ENCODE results near the gene PERCC1. TPM values are rescaled to one million over a fixed set of nuclear protein-coding genes. Genes with fewer than 3 reads are reported as not detected.

The PERCC1 gene
- total and polyA plus RNA-seq, 2 donors (not counting 1 experiment from before 2014, with no cell fraction given), result not detected

DNA sequence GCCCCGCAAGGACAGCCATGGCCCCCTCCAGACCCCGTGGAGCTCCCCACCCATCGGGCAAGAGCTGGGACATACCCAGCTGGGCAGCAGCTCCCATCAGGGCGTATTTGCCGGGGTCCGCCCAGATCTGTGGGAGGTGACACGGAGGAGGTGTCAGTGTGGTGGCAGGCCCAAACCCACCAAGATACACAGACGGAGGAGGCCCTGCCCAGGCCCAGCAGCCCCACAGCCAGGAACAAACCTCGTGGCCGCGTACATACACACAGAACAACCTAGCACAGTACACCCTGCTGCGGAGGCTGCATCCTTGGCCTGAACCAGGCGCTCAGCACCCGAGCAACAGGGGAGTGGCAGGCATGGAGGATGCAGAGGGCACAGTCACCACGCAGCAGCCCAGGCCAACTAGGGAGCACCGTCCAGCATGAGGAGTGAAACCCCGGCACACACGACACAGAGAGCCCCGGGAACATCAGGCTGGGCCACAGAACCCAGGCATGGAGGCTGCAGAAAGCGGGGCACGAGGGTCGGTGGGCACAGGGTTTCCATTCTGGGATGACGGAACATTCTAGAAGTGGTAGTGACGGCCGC lies 18.4 kb downstream of the PERCC1 start:
- H4K20me1 ChIP-seq (ENCODE audit: control insufficient read depth, extremely low read depth, insufficient read depth, low read length), result no peaks in the 10 kb centered on the region
- no peak overlapping the region for H3K9ac ChIP-seq (ENCODE audit: insufficient read depth, low read length)
- no peaks in the 10 kb centered on the region for H3K27me3 ChIP-seq (ENCODE audit: control insufficient read depth, insufficient read depth, low read length)
- peaks cover 18% of the 10 kb centered on the region for H3K36me3 ChIP-seq (ENCODE audit: control insufficient read depth, insufficient read depth, low read length)
- no peak for DNase-seq (ENCODE audit: low read depth in 2 of 2)
- H2AFZ ChIP-seq (ENCODE audit: low read length), result no peak overlapping the region
- no peak overlapping the region for H3K4me3 ChIP-seq (replicated peaks in 1 of 4; ENCODE audit: control extremely low read depth in 1 of 4, insufficient read depth in 1 of 4, low read depth in 3 of 4, low read length in 4 of 4)
- H3K4me2 ChIP-seq (ENCODE audit: extremely low read depth, insufficient read depth, low read length), result no peak overlapping the region
- no peak overlapping the region for H3K27ac ChIP-seq (ENCODE audit: insufficient read depth, low read length)
- no peak for TF ChIP-seq EZH2 (IDR thresholded peaks at IDR 0.05; ENCODE audit: low read length, missing control alignments)
- TF ChIP-seq, protein P1, sequence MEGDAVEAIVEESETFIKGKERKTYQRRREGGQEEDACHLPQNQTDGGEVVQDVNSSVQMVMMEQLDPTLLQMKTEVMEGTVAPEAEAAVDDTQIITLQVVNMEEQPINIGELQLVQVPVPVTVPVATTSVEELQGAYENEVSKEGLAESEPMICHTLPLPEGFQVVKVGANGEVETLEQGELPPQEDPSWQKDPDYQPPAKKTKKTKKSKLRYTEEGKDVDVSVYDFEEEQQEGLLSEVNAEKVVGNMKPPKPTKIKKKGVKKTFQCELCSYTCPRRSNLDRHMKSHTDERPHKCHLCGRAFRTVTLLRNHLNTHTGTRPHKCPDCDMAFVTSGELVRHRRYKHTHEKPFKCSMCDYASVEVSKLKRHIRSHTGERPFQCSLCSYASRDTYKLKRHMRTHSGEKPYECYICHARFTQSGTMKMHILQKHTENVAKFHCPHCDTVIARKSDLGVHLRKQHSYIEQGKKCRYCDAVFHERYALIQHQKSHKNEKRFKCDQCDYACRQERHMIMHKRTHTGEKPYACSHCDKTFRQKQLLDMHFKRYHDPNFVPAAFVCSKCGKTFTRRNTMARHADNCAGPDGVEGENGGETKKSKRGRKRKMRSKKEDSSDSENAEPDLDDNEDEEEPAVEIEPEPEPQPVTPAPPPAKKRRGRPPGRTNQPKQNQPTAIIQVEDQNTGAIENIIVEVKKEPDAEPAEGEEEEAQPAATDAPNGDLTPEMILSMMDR (conservative IDR thresholded peaks at IDR 0.05 in 1 of 2, IDR thresholded peaks at IDR 0.05 in 1 of 2; ENCODE audit: low read depth in 1 of 2, low read length in 2 of 2), result no peak
- no peaks in the 10 kb centered on the region for H3K79me2 ChIP-seq (ENCODE audit: control insufficient read depth, insufficient read depth, low read length)
- H3K9me3 ChIP-seq (ENCODE audit: control insufficient read depth, insufficient read depth, low read depth, low read length), result no peaks in the 10 kb centered on the region
- H3K4me1 ChIP-seq (ENCODE audit: control insufficient read depth, extremely low read depth, insufficient read depth, low read length), result no peaks in the 10 kb centered on the region

- Histone ChIP-seq H3K27me3 (ENCODE audit: control insufficient read depth, insufficient read depth, low read length) (no peaks in the 10 kb centered on the region), H2AFZ (ENCODE audit: low read length) (no peak overlapping the region), H3K27ac (ENCODE audit: insufficient read depth, low read length) (no peak overlapping the region), H3K36me3 (ENCODE audit: control insufficient read depth, insufficient read depth, low read length) (peaks cover 20% of the 10 kb centered on the region), H3K4me3 (replicated peaks in 1 of 4; ENCODE audit: control extremely low read depth in 1 of 4, insufficient read depth in 1 of 4, low read depth in 3 of 4, low read length in 4 of 4) (no peak overlapping the region), H3K4me2 (ENCODE audit: extremely low read depth, insufficient read depth, low read length) (no peak overlapping the region), H4K20me1 (ENCODE audit: control insufficient read depth, extremely low read depth, insufficient read depth, low read length) (no peaks in the 10 kb centered on the region), H3K4me1 (ENCODE audit: control insufficient read depth, extremely low read depth, insufficient read depth, low read length) (no peaks in the 10 kb centered on the region), H3K79me2 (ENCODE audit: control insufficient read depth, insufficient read depth, low read length) (no peaks in the 10 kb centered on the region), H3K9me3 (ENCODE audit: control insufficient read depth, insufficient read depth, low read depth, low read length) (no peaks in the 10 kb centered on the region), H3K9ac (ENCODE audit: insufficient read depth, low read length) (no peak overlapping the region)
- DNase-seq (ENCODE audit: low read depth in 2 of 2), result no peak
- TF ChIP-seq EZH2 (IDR thresholded peaks at IDR 0.05; ENCODE audit: low read length, missing control alignments), result no peak
- TF ChIP-seq, protein P1 (conservative IDR thresholded peaks at IDR 0.05 in 1 of 2, IDR thresholded peaks at IDR 0.05 in 1 of 2; ENCODE audit: low read depth in 1 of 2, low read length in 2 of 2), result no peak
Observed at GRCh38 chr16:1450218-1450617, 19.3 kb downstream of the PERCC1 start.

- H3K36me3 ChIP-seq (ENCODE audit: control insufficient read depth, insufficient read depth, low read length), result peaks cover 22% of the 10 kb centered on the region
- H3K4me2 ChIP-seq (ENCODE audit: extremely low read depth, insufficient read depth, low read length), result no peak overlapping the region
- no peak overlapping the region for H3K4me3 ChIP-seq (replicated peaks in 1 of 4; ENCODE audit: control extremely low read depth in 1 of 4, insufficient read depth in 1 of 4, low read depth in 3 of 4, low read length in 4 of 4)
- no peaks in the 10 kb centered on the region for H3K79me2 ChIP-seq (ENCODE audit: control insufficient read depth, insufficient read depth, low read length)
- H2AFZ ChIP-seq (ENCODE audit: low read length), result no peak overlapping the region
- H4K20me1 ChIP-seq (ENCODE audit: control insufficient read depth, extremely low read depth, insufficient read depth, low read length), result no peaks in the 10 kb centered on the region
- no peaks in the 10 kb centered on the region for H3K27me3 ChIP-seq (ENCODE audit: control insufficient read depth, insufficient read depth, low read length)
- no peak for DNase-seq (ENCODE audit: low read depth in 2 of 2)
- no peaks in the 10 kb centered on the region for H3K4me1 ChIP-seq (ENCODE audit: control insufficient read depth, extremely low read depth, insufficient read depth, low read length)
- H3K9ac ChIP-seq (ENCODE audit: insufficient read depth, low read length), result no peak overlapping the region
- TF ChIP-seq EZH2 (IDR thresholded peaks at IDR 0.05; ENCODE audit: low read length, missing control alignments), result no peak
- TF ChIP-seq, protein P1 (conservative IDR thresholded peaks at IDR 0.05 in 1 of 2, IDR thresholded peaks at IDR 0.05 in 1 of 2; ENCODE audit: low read depth in 1 of 2, low read length in 2 of 2), result no peak
- no peak overlapping the region for H3K27ac ChIP-seq (ENCODE audit: insufficient read depth, low read length)
- H3K9me3 ChIP-seq (ENCODE audit: control insufficient read depth, insufficient read depth, low read depth, low read length), result no peaks in the 10 kb centered on the region
Observed at GRCh38 chr16:1450841-1451240, 20.0 kb downstream of the PERCC1 start.
